VCaP (cell line): ENCODE results near the gene DMAP1.

Experiments
- H3K27ac ChIP-seq: fragments of 450-650 bp; 2 replicates; pipeline ENCODE4 v1.5.1; 2017
- CTCF ChIP-seq: fragments of 450-650 bp; conservative IDR thresholded peaks from 2 replicates; pipeline ENCODE4 v1.5.1; 2017; ENCODE audit warnings: mild to moderate bottlenecking, moderate library complexity

Gene DMAP1

GRCh38 chr1:44250068-44250781 is 37.0 kb downstream of the DMAP1 start:
- TF ChIP-seq CTCF: no peak
- no peak overlapping the region for H3K27ac ChIP-seq

- no peak overlapping the region for H3K27ac ChIP-seq
- no peak for TF ChIP-seq CTCF
These were observed 38.2 kb downstream of the DMAP1 start for GRCh38 chr1:44251486-44251885.

- no peak for TF ChIP-seq CTCF
- H3K27ac ChIP-seq: no peak overlapping the region
These were observed 38.9 kb downstream of the DMAP1 start for GRCh38 chr1:44251989-44252671.

GRCh38 chr1:44254392-44254910 is 41.2 kb downstream of the DMAP1 start:
- no peak for TF ChIP-seq CTCF
- no peak overlapping the region for H3K27ac ChIP-seq

- no peak for TF ChIP-seq CTCF
- H3K27ac ChIP-seq: no peak overlapping the region
These were observed 43.7 kb downstream of the DMAP1 start for GRCh38 chr1:44256762-44257554.

- TF ChIP-seq CTCF: no peak
- no peak overlapping the region for H3K27ac ChIP-seq
These were observed 45.8 kb downstream of the DMAP1 start for GRCh38 chr1:44259090-44259489.

GRCh38 chr1:44260792-44261170 is 47.5 kb downstream of the DMAP1 start:
- no peak overlapping the region for H3K27ac ChIP-seq
- no peak for TF ChIP-seq CTCF
